Measurements from ENCODE around the gene EFCAB14. TPM values are rescaled to one million over a fixed set of nuclear protein-coding genes. Genes with fewer than 3 reads are reported as not detected.

The EFCAB14 gene
- total and polyA plus RNA-seq, 9 of the 15 experiments (the other 6 are each of a cell fraction or from before 2014, with no cell fraction given): 7.3 to 49.0 (median 37.3) TPM

- TF ChIP-seq ZBTB9 (CRISPR knock-in tag; IDR thresholded peaks at IDR 0.05) (no peak; the same call in 1 of the 2 replicates), NFRKB (IDR thresholded peaks at IDR 0.05; ENCODE audit: low read depth) (no peak), CBFA2T2 (conservative IDR thresholded peaks at IDR 0.05) (no peak), DPF2 (IDR thresholded peaks at IDR 0.05) (peak; percentile 84), DNMT1 (IDR thresholded peaks at IDR 0.05) (no peak), STAT5A (IDR thresholded peaks at IDR 0.05; ENCODE audit: borderline replicate concordance, low read length) (no peak), SREBF2 (CRISPR knock-in tag; IDR thresholded peaks at IDR 0.05) (no peak), ELF1 (tag; IDR thresholded peaks at IDR 0.05) (no peak), ZNF699 (CRISPR knock-in tag; IDR thresholded peaks at IDR 0.05; ENCODE audit: insufficient replicate concordance) (no peak), HMGN3 (IDR thresholded peaks at IDR 0.05; ENCODE audit: borderline replicate concordance, extremely low read depth, insufficient read length, low read depth, low read length) (no peak), ID3 (CRISPR knock-in tag; IDR thresholded peaks at IDR 0.05) (no peak), ID3 (tag; IDR thresholded peaks at IDR 0.05) (no peak), ZNF277 (CRISPR knock-in tag; IDR thresholded peaks at IDR 0.05; ENCODE audit: borderline replicate concordance) (no peak), LEF1 (IDR thresholded peaks at IDR 0.05) (no peak), PHF20 (IDR thresholded peaks at IDR 0.05; ENCODE audit: partially characterized antibody) (no peak), JUN (IDR thresholded peaks at IDR 0.05; ENCODE audit: borderline replicate concordance, low read depth, low read length) (peak; percentile 97), JUN (CRISPR knock-in tag; IDR thresholded peaks at IDR 0.05; ENCODE audit: borderline replicate concordance) (no peak), PCBP2 (IDR thresholded peaks at IDR 0.05; ENCODE audit: low read depth, low read length, poor library complexity, severe bottlenecking) (no peak), EWSR1 (IDR thresholded peaks at IDR 0.05; ENCODE audit: borderline replicate concordance, low read depth, partially characterized antibody) (no peak), TBP (optimal IDR thresholded peaks at IDR 0.05; ENCODE audit: low read depth, low read length) (no peak), PBX2 (CRISPR knock-in tag; IDR thresholded peaks at IDR 0.05; ENCODE audit: low read depth) (no peak), PBX2 (tag; conservative IDR thresholded peaks at IDR 0.05; ENCODE audit: low read depth) (peak; percentile 89), MECOM (CRISPR knock-in tag; IDR thresholded peaks at IDR 0.05) (no peak)
- TF ChIP-seq, protein P1, sequence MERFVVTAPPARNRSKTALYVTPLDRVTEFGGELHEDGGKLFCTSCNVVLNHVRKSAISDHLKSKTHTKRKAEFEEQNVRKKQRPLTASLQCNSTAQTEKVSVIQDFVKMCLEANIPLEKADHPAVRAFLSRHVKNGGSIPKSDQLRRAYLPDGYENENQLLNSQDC (CRISPR knock-in tag; IDR thresholded peaks at IDR 0.05): no peak
- TF ChIP-seq, protein P2, sequence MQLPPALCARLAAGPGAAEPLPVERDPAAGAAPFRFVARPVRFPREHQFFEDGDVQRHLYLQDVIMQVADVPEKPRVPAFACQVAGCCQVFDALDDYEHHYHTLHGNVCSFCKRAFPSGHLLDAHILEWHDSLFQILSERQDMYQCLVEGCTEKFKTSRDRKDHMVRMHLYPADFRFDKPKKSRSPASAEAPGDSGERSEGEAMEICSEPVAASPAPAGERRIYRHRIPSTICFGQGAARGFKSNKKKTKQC (CRISPR knock-in tag; IDR thresholded peaks at IDR 0.05): no peak
These were observed 45.1 kb downstream of the EFCAB14 start (continued) for GRCh38 chr1:46673749-46674182.

All from K562 (cell line).